ENCODE measurements around the gene TUBB. TPM values are rescaled to one million over a fixed set of nuclear protein-coding genes. Genes with fewer than 3 reads are reported as not detected.
"Not testable (repeated sequence)": the region's sequence is repeated elsewhere in the genome, so short reads cannot be mapped to it uniquely, and the experiment has no call there.

TUBB gene
- total RNA-seq, 1 donor from 2014 or later = 452 TPM

- DNase-seq (ENCODE audit: low spot score) = peak; percentile 100
Measured at GRCh38 chr6:30717129-30717844, 2.9 kb upstream of the TUBB start, which contains the start of gene MDC1. Gene MDC1 (minus strand): TSS chr6:30717281. CDS start chr6:30715175, 2,106 bp downstream.

DNA sequence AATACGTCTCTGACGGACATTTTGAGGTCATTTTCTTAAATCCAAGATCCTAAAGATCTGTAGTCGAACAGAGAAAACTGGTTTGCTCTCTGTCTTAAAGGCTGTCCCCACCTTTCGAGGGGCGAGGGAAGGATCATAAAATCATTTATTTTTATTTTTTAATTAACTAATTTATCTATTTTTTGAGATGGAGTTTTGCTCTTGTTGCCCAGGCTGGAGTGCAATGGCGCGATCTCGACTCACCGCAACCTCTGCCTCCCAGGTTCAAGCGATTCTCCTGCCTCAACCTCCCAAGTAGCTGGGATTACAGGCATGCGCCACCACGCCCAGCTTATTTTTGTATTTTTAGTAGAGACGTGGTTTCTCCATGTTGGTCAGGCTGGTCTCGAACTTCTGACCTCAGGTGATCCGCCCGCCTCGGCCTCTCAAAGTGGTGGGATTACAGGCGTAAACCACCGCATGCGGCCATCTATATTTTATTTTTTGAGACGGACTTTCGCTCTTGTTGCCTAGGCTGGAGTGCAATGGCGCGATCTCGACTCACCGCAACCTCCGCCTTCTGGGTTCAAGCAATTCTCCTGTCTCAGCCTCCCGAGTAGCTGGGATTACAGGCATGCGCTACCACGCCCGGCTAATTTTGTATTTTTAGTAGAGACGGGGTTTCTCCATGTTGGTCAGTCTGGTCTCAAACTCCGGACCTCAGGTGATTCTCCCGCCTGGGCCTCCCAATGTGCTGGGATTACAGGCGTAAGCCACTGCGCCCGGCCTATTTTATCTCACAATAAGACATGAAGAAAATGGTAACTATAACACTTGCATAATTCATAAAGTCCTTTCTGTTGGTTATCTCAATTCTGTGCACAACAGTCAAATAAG, 2.1 kb upstream of the TUBB start:
- DNase-seq (ENCODE audit: low spot score) = not testable (repeated sequence)

GRCh38 chr6:30719356-30719755, 796 bp upstream of the TUBB start:
- no peak for DNase-seq (ENCODE audit: low spot score)

- DNase-seq (ENCODE audit: low spot score) = peak; percentile 93
Measured at GRCh38 chr6:30720738-30721197, 616 bp downstream of the TUBB start.

GRCh38 chr6:30721198-30722024, 1.3 kb downstream of the TUBB start:
- peak; percentile 97 for DNase-seq (ENCODE audit: low spot score)

- DNase-seq (ENCODE audit: low spot score) = not testable (repeated sequence)
Measured at GRCh38 chr6:30722025-30722279, 1.8 kb downstream of the TUBB start.

DNA sequence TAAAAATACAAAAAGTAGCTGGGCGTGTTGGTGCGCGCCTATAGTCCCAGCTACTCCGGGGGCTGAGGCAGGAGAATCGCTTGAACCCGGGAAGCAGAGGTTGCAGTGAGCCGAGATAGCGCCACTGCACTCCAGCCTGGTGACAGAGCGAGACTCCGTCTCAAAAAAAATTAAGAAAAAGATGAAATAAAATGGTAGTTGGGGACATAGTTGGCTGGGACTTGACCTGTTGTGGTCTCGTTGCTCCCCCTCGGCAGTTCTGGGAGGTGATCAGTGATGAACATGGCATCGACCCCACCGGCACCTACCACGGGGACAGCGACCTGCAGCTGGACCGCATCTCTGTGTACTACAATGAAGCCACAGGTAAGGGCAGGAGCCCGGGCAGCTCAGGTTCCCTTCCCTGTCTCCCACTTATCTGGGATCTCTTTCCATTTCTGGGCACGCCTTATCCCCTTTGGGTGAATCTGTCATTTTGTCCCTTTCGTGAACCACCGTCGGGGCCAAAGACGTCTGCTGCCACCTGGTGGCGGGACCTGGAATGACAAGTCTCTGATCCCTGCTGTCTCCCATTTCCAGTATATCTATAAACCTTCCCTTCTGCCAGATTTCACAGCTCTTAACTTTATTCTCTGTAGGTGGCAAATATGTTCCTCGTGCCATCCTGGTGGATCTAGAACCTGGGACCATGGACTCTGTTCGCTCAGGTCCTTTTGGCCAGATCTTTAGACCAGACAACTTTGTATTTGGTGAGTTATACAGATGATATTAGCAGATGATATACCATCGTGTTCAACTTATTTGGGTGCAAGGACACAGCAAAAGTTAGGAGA, 2.3 kb downstream of the TUBB start:
- no peak for DNase-seq (ENCODE audit: low spot score)

DNA sequence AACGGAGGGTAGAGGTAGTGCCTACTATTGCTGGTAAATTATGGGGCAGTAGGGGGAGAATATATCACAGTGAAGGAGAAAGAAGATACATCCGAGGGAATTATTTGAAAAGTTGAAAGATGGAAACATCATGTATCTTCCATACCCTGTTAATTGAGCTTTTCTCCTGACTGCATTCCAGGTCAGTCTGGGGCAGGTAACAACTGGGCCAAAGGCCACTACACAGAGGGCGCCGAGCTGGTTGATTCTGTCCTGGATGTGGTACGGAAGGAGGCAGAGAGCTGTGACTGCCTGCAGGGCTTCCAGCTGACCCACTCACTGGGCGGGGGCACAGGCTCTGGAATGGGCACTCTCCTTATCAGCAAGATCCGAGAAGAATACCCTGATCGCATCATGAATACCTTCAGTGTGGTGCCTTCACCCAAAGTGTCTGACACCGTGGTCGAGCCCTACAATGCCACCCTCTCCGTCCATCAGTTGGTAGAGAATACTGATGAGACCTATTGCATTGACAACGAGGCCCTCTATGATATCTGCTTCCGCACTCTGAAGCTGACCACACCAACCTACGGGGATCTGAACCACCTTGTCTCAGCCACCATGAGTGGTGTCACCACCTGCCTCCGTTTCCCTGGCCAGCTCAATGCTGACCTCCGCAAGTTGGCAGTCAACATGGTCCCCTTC, 3.1 kb downstream of the TUBB start:
- not testable (repeated sequence) for DNase-seq (ENCODE audit: low spot score)

DNA sequence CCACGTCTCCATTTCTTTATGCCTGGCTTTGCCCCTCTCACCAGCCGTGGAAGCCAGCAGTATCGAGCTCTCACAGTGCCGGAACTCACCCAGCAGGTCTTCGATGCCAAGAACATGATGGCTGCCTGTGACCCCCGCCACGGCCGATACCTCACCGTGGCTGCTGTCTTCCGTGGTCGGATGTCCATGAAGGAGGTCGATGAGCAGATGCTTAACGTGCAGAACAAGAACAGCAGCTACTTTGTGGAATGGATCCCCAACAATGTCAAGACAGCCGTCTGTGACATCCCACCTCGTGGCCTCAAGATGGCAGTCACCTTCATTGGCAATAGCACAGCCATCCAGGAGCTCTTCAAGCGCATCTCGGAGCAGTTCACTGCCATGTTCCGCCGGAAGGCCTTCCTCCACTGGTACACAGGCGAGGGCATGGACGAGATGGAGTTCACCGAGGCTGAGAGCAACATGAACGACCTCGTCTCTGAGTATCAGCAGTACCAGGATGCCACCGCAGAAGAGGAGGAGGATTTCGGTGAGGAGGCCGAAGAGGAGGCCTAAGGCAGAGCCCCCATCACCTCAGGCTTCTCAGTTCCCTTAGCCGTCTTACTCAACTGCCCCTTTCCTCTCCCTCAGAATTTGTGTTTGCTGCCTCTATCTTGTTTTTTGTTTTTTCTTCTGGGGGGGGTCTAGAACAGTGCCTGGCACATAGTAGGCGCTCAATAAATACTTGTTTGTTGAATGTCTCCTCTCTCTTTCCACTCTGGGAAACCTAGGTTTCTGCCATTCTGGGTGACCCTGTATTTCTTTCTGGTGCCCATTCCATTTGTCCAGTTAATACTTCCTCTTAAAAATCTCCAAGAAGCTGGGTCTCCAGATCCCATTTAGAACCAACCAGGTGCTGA, 3.9 kb downstream of the TUBB start:
- not testable (repeated sequence) for DNase-seq (ENCODE audit: low spot score)

DNA sequence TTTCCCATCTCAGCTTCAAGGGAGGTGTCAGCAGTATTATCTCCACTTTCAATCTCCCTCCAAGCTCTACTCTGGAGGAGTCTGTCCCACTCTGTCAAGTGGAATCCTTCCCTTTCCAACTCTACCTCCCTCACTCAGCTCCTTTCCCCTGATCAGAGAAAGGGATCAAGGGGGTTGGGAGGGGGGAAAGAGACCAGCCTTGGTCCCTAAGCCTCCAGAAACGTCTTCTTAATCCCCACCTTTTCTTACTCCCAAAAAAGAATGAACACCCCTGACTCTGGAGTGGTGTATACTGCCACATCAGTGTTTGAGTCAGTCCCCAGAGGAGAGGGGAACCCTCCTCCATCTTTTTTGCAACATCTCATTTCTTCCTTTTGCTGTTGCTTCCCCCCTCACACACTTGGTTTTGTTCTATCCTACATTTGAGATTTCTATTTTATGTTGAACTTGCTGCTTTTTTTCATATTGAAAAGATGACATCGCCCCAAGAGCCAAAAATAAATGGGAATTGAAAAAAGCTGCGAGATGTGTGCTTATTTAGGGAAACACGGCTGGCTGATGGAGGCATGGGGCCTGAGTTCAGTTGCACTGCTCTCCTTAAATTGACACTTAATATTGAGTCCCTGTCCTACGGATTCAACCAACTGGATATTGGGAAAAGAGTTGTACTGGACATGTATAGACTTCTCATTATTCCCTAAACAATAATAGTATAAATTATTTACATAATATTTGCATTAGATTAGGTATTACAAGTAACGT, 4.9 kb downstream of the TUBB start:
- DNase-seq (ENCODE audit: low spot score) = no peak

- no peak for DNase-seq (ENCODE audit: low spot score)
Measured at GRCh38 chr6:30725713-30726505, 5.8 kb downstream of the TUBB start.

- no peak for DNase-seq (ENCODE audit: low spot score)
Measured at GRCh38 chr6:30726506-30727413, 6.6 kb downstream of the TUBB start.

GRCh38 chr6:30727920-30728553, 7.9 kb downstream of the TUBB start:
- DNase-seq (ENCODE audit: low spot score) = no peak

- no peak for DNase-seq (ENCODE audit: low spot score)
Measured at GRCh38 chr6:30730601-30731435, 10.7 kb downstream of the TUBB start.

All from mesenteric fat pad (tissue), 1 donor.